GM19025 (cell line): ENCODE data around the gene SEPTIN7.

Experiments used
- ATAC-seq: cut with Tn5 transposase; IDR thresholded peaks from one replicate; pipeline ENCODE4 v1.9.1; 2021; ENCODE audit warnings: mild to moderate bottlenecking, low read depth, moderate library complexity; ENCODE audit not compliant: unreplicated experiment

SEPTIN7 gene

DNA sequence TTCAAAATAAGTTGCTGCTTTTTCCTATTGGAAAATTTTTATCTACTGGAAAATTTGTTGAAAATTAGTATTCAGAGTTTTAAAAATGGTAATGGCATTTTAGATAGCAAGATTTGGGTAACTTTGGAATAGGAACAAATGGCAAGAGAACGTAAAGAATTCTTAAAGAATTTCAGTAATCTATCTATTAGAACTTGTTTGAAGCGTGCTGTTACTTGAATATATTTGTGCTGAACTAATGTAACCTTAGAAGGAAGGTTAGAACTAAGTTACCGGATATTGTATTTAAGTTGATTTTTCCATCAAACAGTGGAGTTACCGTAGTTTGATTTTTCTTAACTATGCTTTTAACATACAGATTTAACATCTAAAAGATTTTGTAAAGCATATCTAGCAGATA lies 25.9 kb downstream of the SEPTIN7 start:
- no peak for ATAC-seq

DNA sequence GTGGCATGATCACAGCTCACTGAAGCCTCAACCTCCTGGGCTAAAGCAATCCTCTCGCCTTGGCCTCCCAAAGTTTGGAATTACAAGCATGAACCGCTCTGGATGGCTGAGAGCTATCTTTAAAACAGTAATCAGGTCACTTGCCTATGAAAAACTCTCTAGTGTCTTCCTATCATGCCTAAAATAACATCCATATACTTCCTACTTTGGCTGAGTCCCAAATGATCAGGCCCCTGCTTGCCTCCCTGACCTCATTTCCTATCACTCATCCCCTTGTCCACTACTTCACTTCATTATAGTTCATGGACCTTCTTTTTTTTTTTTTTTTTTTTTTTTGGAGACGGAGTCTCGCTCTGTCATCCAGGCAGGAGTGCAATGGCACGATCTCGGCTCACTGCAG lies 28.0 kb downstream of the SEPTIN7 start:
- ATAC-seq: no peak

DNA sequence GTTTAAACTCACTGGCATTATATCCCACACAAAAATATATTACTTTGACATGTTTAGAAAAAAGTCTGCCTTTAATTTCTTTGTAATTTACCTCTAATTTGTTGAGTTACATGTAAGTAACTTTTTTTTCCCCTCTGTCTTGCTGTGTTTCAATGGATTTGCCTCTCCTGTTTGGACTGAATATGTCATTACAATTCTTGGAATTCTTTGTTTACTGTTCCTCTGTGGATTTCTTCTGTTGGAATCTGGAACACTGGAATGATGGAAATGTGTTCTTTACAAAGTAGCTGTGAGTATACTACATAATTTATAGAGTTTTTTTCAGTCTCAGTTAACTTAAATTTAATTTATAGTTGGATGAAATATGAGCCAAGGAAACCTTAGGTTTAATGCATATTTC lies 30.4 kb downstream of the SEPTIN7 start:
- ATAC-seq: no peak

DNA sequence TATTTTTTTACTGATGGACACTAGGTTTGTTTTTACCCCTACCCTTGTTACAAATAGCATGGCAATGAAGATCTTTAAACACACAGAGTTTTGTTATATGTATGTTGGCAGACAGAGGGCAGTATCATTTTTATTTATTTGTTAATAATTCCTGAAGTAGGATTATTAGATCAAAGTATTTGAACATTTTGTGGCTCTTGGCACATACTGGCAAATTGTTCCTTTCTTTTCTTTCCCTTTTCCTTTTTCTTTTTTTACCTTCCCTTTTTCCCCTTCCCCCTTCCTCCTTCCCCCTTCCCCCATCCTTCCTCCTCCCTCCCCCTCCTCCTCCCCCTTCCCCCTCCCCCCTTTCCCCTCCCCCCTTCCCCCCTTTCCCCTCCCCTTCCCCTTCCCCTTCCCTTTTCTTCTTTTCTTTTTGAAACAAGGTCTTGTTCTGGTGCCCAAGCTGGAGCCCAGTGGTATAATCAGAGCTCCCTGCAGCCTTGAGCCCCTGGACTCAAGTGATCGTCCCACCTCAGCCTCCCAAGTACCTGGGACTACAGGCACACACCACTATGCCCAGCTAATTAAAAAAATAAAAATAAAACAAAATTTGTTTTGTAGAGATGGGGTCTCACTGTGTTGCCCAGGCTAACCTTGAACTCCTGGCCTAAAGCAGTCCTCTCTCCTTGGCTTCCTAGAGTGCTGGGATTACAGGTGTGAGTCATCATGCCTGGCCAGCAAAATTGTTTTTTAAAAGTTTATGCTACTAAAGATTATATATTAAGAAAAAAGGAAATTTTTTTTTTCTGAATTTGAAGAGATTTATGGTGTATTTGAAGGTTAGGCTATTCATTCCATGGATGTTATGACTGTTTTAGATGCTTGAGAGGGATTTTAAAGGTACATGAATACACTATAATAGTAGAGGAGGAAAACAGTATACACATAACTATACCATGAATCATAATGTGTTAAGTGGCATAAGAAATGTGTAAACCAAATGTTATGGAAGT lies 39.3 kb downstream of the SEPTIN7 start:
- ATAC-seq: no peak

DNA sequence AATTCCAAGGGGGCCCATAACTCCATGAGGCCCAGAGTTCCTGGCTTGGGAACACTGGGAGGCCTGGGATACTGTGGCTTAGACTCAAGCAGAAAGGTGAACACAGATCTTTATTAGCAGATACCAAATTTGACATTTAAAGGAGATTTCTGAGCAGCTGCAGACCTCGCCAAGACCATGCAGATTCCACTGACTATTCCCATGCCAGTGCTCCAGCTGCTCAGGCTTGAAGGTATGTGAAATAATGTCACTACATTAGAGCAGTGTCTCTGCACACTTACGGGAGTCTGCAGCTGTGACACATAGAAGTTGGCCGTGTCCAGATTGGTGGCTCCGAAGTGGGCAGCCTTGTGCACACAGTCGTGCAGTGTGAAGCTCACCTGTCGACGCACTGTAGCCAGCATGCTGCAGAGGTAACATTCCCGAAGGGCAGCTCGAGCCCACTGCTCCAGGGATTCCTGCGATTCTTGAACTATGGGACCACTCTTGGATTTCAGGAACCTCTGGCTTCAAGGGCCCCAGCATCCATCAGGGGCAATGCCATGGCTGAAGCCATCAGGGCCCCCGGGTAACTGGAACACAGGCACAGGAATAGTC lies 46.1 kb downstream of the SEPTIN7 start:
- ATAC-seq: no peak

DNA sequence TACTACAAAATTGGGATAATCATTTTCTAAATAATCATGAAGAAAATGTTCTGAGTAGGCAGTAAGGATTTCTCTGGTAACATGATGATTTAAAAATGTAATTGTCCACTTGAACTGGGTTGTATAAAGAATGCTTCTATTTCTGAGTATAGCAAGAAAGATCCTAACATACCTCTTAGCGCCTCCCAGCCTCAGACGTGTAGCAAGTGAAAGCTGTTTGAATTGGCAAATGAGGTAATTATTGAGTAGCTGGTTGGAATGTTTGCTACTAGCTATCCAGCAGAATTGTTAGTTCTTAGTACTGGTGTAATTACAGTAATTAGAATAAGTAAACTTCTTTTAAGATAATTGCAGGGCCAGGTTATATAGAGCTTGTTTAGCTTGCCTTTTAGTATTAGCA lies 47.9 kb downstream of the SEPTIN7 start:
- no peak for ATAC-seq

DNA sequence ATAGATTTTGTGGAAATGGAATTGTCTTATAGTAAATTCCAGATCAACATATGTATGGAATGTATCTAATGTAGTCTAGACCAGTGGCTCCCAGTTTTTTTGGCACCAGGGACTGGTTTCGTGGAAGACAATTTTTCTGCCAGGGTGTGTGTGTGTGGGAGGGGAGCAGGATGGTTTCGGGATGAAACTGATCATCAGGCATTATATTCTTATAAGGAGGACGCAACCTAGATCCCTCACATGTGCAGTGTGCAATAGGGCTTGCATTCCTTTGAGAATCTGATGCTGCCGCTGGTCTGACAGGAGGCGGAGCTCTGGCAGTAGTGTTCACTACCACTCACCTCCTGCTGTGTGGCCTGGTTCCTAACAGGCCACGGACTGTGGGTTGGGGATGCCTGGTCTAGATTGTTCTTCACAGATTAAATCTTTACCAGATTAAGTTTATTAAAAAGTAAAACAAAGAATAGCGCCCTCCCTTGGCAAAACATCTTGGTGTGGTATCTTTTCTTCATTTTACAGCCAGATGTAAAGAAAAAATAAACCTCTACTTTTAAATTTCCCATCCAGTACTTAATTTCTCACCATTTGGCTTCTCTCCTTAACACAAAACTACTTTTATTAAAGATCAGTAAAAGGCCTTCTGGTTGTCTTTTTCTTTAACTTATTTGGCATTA lies 48.4 kb downstream of the SEPTIN7 start:
- no peak for ATAC-seq

DNA sequence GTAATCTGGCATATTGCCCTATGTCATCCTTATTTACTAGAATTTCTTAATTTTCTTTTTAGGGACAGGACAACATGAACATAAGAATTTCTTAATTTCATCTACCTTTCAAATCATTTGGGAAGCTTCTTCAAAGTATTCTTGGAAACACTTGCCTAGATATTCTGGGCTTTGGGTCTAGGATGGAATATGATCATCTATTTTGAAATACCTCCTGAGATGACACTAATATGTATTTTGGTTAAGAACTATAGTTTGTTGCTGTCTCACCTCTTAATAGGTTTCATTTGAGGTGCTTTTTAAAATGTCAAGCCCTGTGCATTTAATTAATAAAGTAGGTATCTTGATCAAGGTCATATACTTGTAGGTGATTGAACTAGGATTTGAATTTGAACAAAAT lies 49.1 kb downstream of the SEPTIN7 start:
- no peak for ATAC-seq
